Peyer's patch (tissue), 4 donors: ENCODE data around the gene ABHD11.

Source experiments
- CTCF ChIP-seq, 6 experiments: fragments of 450-650 bp in 4 of 6; fragments of 200-600 bp in 2 of 6; sonication (generic) in 1 of 6; IDR thresholded peaks; one replicate each; pipeline ENCODE4 v1.5.1; 2017 to 2019; ENCODE audit warnings: antibody characterized with exemption in 6 of 6, mild to moderate bottlenecking in 3 of 6, moderate library complexity in 1 of 6
- POLR2A ChIP-seq, 2 donors: fragments of 450-650 bp; IDR thresholded peaks; one replicate each; pipeline ENCODE4 v1.5.1; 2017; ENCODE audit warnings: antibody characterized with exemption in 2 of 2, mild to moderate bottlenecking in 2 of 2, moderate library complexity in 2 of 2

DNA sequence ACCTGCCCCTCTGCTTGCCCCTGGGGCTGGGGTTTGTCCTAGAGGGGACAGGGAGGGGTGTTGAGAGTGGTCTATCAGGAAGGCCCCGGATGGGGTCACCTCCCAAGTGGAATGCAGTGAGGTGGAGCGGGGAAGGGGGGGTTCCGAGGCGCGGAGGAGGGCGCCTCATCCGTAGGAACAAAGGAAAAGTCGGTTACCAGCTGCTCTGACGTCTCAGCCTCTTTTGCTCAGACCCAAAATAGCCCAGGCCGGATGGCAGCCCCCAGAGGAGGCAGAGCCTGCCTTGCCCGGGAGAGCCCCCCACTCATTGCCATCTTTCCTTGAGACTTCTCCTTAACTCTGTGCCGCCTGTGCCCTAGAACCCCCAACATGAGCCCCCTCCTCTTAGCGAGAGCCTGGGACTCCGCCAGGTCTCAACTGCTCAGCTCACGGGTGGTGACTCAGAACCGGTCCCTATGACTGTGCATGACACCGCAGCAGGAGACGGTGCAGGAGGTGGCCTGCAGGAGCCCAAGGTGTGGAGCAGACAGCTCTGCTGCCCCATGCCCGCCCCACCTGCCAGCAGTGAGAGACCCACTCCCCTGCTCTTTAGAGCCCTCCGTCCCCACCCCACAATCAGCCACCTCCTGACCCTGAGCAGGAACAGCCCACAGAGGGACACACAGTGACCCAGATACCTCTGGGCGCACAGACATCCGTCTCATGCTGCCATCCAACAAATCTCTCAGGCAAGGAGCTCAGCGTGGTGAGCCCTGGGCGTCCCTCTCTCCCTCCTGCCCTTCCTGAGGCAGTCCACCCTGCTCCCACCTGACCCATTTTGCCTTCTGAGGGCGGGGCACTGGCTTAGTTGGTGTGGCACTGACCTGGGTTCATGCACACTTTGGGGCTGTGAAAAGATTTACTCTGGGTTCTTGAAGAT is 32.2 kb downstream of the ABHD11 start:
- TF ChIP-seq CTCF (IDR thresholded peaks at IDR 0.05) (no peak), POLR2A (IDR thresholded peaks at IDR 0.05) (no peak)
